Panc1 (cell line): ENCODE measurements around the gene FBXO7.

Experiments
- CTCF ChIP-seq: fragments of 450-650 bp; IDR thresholded peaks from 2 replicates; pipeline ENCODE4 v1.5.1; 2017; ENCODE audit warnings: mild to moderate bottlenecking
- REST ChIP-seq, 2 experiments: IDR thresholded peaks; 2 replicates each; pipeline ENCODE4 v1.6.1; 2011 to 2012; ENCODE audit warnings: low read depth in 2 of 2, control low read depth in 1 of 2, low read length in 1 of 2, mild to moderate bottlenecking in 1 of 2, moderate library complexity in 1 of 2; ENCODE audit not compliant: insufficient read depth in 1 of 2
- SIN3A ChIP-seq: IDR thresholded peaks from 2 replicates; pipeline ENCODE4 v1.6.1; 2012; ENCODE audit warnings: low read depth, mild to moderate bottlenecking, low read length, moderate library complexity, borderline replicate concordance; ENCODE audit not compliant: insufficient read depth

- no peak for TF ChIP-seq CTCF
- no peak for TF ChIP-seq SIN3A
- TF ChIP-seq REST (IDR thresholded peaks at IDR 0.05; ENCODE audit: insufficient read depth in 1 of 2, low read depth in 2 of 2, low read length in 1 of 2): no peak
Measured at GRCh38 chr22:32492111-32492510, 17.5 kb downstream of the FBXO7 start.
